SIG-M5 (cell line): ENCODE measurements around the gene TRAK2.

Experiments
- DNase-seq: peaks from one replicate; lab custom pipeline; 2025; lab: John Stamatoyannopoulos, UW

TRAK2 gene

DNA sequence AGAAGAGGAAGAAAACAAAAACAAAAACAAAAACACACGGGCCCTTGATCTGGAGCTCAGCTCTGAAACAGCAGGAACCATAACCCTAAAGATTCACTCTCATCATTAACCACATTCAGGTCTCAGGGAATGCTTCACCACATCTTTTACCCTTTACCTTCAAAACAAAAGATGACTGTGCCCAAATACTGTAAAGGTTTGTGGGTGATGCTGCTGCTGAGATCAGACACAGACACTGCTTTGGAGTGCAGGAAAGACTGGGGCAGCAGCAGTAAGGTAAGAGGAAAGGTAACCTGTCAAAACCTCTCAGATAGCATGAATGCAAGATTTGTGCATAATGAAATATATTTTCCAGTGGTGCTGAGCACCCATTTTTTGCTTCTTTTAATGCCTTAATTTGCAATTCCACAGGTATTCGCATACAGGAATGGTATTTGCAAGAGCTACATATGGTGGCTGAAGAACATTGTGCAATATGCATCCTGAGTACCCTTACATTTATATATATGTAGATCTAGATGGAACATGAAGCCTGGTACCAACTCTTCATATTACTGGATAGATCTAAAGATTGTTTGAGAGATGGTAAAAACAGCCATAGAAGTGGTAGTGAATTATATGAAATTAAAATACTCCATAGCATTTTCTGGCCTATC lies 90.1 kb downstream of the TRAK2 start:
- DNase-seq: no peak

DNA sequence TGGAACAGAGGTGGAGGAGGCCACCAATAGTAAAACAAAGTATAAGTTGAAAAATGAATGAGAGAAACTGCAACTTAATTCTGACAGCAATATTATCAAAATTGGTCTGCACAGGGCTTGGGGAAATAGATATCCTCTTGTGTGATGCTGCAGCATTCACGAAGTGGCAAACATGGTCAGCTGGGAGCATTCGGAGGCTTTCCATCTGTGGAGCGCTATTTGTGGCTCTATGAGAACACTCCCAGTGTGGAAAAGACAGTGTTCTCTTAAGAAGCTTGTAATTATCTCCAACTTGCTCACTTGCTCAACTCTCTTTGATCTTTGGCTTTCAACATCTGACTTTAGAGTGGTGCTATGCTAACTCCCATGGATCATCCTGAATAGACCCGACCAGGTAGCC lies 91.0 kb downstream of the TRAK2 start:
- DNase-seq: no peak

DNA sequence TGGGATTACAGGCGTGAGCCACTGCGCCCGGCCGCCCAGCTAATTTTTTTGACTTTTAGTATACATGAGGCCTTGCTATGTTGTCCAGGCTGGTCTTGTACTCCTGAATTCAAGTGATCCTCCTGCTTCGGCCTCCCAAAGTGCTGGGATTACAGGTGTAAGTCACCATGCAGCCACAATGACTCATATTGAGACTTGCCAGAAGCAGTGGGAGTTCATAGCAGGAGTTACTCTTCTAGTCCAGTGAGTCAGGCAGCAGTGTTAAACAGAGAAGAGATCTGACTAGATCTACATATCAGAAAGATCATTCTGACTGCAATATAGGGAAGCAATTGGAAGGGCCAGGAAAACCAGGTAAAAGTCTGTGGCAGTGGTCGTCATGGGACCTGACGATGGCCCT lies 92.6 kb downstream of the TRAK2 start:
- DNase-seq: no peak

DNA sequence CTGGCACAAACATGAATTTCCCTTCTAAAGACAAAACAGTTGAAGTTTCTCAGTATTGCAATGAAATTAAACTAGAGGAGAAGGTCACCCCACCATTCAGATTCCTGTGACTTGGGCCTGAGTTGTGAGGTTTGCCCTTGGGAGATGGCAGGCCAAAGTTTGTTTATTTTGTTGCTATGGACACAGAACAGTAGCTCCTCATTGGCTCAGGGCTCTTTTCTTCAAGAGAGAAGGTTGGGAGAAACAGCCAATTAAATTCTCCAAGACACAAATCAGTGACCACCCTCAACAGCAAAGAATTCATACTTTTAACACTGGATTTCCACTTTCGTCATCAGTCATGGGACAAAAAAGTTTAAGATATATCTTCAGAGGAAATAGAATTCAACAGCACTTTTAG lies 94.0 kb downstream of the TRAK2 start, which contains the start of gene FLACC1:
TSS of gene FLACC1 (minus strand) at position 125 of the 400 bp plus-strand sequence. CDS start 5,941 bp downstream, outside the sequence.
- no peak for DNase-seq

DNA sequence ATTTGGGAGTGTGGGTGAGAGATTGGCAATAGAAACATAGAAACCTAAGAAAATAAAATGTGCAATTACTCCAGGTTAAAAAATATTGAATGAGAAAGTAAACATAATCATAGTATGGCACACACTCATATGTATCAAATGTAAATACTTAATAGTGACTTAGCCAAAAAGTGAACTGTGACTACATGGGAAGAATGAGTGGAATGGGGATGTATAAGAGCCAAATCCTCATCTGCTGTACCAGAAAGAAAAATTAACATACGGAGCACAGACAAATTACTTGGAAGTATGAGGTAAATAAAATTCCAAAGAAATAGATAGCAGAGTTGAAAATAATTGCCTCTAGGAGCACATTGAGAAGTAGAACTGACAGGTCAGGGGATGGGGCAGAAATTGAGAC lies 98.1 kb downstream of the TRAK2 start:
- no peak for DNase-seq

DNA sequence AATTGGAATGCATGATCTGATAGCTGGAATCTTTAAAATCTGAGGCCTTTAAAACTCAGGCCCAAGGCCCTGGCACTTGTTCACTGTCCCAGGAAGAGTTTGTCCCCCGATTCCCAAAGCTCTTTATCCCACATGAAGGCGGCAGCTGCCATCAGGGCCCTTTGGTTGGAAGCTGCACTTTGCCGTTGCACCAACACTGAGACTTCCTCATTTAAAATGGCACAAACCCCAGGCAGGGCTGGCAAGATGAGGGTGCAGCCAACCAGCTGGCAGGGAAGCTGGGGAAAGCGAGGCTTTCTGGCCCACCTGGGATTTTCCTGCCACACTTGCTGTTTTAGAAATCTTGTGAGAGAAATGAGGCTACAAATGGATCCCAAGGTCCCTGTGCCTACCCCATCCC lies 100.4 kb downstream of the TRAK2 start:
- DNase-seq: no peak

DNA sequence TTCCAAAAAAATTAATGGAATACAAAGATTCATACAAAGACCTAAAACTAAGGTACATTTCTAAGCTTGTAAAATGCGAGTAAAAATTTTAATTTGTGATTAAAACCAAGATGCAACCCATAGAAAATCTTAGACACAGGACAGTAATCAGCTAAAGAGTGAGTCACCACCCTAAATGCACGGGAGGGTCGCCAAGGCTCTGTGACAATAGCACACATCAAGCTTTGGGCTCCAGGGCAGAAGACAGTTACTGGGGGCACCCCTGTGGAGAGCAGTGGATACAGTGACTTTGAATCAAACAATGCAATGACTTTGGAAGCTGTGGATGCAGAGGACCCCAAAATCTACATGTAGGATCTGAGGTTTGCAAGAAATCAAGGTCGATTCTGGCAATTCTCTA lies 101.7 kb downstream of the TRAK2 start:
- DNase-seq: no peak

DNA sequence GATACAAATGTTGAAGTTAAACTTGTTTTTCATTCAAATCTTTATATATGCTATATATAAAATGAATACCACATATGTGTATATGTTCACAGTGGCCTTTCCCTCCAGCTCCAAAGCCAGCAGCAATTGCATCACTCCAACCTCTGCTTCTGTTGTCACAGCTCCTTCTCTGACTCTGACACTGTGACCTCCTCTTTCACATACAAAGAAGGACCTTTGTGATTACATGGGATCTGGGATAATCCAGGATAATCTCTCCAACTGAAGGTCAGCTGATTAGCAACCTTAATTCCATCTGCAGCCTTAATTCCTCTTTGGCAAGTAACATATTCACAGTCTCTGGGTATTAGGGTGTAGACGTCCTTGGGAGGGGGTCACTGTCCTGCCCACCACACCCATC lies 102.5 kb downstream of the TRAK2 start:
- DNase-seq: no peak

DNA sequence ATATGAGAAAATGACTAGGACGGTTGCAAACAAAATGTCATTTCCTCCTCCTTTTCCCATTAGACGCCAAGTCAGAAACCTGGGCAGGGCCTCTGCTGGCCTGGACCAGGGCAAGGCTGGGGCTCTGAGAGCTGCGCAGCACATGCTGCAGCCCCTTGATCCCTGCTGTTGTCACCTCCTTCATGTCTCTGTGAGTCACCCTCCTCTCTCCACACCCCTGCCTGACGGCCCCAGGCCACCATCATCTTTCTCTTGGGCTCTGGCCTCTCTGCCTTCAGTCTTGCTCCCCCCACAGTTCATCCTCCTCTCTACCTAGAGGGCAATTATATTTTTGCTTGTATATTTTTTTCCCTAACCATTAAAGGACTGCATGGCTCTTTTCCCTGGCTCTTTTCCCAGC lies 104.1 kb downstream of the TRAK2 start:
- no peak for DNase-seq

DNA sequence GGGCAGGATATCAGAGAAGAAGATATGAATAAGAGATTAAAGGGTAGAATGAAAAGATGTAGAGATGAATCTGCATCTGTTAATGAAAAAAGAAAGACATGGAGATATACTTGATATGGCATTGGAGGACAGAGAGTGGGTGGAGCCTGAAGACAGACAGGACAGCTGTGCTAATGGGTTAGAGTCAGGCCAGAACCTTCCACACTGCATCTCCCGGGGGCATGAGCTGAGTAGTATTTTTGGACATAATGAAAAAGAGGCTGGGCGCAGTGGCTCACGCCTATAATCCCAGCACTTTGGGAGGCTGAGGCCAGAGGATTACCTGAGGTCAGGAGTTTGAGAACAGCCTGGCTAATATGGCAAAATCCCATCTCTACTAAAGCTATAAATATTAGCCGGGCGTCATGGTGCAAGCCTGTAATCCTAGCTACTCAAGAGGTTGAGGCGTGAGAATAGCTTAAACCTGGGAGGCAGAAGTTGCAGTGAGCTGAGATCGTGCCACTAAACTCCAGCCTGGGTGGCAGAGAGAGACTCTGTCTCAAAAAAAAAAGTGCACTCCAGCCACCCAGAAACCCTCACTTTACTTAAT lies 105.5 kb downstream of the TRAK2 start:
- no peak for DNase-seq

DNA sequence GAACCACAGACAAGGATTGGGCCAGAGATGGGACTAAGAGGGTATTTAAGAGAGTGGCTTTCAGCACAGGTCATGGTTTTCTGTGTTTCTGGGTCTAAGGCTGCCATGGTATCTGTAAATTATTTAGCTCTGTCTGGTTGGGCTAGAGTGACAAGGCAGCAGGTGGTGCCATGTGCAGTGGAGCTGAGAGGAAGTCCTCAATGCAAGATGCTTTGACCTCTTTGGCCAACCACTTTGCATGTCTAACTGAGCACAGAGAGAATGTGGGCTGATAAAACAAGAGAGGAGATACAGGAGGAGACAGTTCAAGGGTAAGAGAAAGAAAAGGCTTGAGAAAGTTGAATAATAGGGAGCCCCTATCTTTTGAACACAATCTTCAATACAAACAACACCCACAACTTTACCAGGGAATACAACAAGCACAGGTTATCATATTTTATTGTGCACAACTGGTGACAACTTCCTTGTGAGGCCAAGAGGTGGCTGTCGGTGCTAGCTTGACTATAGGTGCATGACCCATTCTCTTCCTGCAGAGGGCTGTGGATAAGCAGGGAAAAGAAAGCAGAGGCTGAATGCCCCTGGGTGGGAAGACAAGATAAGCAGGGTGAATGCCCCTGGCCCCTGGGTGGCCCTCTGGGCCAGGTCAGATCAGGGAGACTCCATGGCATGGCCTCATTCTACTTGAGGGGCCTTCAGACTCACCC lies 106.4 kb downstream of the TRAK2 start:
- DNase-seq: no peak

DNA sequence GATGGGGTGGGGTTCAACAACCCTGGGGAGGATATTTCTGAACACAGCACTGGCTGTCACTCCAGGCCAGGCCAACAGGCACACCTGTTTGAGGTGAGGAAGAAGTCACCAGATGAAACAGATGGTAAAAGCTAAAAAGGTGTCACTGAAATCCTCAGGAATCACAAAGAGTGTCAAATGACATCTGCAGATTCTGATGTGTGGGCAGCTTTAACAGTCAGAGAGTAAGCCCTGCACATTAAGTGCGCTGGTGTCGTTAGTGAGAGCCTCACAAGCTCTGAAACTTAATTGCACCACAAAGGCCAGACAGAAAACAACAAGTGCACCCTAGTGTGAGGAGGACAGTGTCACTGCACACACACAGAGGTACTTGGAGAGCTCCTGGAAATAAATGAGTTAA lies 107.7 kb downstream of the TRAK2 start:
- no peak for DNase-seq

DNA sequence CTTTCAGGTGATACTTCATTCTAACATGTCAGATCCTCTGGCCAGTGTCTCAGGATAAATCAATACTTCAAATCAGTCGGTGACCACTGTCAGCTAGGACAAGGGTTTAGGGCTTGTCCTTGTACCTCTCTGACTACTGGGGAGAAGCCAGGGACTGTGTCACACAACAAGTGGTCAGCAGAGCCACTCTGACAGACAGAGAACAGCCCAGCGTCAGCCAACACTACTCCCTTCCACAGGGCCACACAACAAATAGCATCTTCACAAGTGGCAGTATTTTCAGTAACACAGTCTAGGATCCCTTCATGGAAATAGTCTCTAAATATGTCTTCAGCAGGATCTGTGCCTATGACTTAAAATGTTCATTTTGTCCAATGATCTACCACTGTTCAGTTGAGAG lies 108.3 kb downstream of the TRAK2 start:
- no peak for DNase-seq

DNA sequence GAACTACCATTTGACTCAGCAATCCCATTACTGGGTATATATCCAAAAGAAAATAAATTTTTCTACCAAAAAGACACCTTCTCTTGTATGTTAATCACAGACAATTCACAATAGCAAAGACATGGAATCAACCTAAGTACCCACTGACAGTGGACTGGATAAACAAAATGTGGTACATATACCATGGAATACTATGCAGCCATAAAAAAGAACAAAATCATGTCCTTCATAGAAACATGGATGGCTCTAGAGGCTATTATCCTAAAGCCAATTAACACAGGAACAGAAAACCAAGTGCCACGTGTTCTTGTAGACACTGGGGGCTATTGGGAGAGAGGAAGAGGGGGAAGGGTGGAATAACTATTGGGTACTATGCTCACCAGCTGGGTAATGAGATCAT lies 121.8 kb downstream of the TRAK2 start:
- DNase-seq: no peak

DNA sequence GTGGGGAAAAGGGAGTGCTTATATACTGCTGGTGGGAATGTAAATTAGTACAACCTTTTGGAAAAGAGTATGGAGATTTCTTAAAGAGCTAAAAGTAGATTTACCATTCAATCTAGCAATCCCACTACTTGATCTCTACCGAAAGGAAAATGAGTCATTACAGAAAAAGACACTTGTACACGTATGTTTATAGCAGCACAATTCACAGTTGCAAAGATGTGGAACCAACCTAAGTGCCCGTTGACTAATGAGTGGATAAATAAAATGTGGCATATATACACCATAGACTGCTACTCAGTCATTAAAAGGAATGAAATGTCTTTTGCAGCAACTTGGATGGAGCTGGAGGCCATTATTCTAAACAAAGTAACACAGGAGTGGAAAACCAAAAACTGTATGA lies 123.6 kb downstream of the TRAK2 start:
- no peak for DNase-seq
